CD1c-positive myeloid dendritic cell (primary cell): ENCODE results near the gene C4A.
"Not testable (repeated sequence)": the region's sequence is repeated elsewhere in the genome, so short reads cannot be mapped to it uniquely, and the experiment has no call there.

Experiments
- DNase-seq: peaks from one replicate; pipeline ENCODE4 v3.0.0-alpha.2; 2016; ENCODE audit errors: extremely low spot score

The C4A gene

DNA sequence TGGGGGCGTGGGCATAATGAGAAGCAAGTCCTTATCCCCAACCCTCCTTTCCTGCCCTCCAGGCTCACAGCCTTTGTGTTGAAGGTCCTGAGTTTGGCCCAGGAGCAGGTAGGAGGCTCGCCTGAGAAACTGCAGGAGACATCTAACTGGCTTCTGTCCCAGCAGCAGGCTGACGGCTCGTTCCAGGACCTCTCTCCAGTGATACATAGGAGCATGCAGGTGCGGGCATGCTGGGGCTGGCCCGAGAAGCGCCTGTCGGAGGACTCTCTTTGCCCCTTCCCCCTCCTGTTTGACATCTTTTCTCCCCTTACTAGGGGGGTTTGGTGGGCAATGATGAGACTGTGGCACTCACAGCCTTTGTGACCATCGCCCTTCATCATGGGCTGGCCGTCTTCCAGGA, 46.8 kb downstream of the C4A start:
- not testable (repeated sequence) for DNase-seq

DNA sequence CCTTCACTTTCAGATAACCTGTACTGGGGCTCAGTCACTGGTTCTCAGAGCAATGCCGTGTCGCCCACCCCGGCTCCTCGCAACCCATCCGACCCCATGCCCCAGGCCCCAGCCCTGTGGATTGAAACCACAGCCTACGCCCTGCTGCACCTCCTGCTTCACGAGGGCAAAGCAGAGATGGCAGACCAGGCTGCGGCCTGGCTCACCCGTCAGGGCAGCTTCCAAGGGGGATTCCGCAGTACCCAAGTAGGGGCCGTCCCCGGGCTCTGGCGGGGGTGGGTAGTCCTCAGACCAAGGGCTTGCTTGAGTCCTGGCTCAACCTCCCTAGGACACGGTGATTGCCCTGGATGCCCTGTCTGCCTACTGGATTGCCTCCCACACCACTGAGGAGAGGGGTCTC, 47.7 kb downstream of the C4A start:
- DNase-seq, result not testable (repeated sequence)

DNA sequence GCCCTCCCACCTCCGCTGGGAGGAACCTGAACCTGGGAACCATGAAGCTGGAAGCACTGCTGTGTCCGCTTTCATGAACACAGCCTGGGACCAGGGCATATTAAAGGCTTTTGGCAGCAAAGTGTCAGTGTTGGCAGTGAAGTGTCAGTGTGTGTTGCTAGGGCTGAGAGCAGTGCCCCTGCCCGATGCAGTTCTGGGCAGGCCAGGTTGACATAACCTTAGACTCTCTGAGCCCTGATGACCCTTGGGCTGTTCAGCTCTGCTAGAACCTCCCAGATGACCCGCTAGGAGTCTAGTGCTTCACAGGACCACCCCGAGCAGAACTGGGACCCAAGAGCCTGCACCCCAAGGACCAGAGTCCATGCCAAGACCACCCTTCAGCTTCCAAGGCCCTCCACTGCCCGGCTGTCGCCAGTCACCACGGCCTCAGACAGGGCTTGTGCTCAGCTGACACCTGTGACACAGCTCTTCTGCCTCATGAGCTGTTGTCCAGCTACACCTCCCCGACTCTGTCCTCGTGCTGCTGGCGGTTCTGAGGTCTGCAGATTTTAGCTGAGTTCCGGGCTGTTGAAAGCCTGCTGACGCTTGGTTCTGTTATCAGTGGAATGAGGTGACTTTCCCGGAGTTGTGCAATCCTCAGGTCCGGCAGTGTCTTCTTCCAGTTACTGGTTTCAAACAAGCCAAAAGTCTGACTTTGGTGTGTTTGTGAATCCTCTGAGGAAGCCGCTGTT, 53.6 kb downstream of the C4A start:
- DNase-seq, result not testable (repeated sequence)

DNA sequence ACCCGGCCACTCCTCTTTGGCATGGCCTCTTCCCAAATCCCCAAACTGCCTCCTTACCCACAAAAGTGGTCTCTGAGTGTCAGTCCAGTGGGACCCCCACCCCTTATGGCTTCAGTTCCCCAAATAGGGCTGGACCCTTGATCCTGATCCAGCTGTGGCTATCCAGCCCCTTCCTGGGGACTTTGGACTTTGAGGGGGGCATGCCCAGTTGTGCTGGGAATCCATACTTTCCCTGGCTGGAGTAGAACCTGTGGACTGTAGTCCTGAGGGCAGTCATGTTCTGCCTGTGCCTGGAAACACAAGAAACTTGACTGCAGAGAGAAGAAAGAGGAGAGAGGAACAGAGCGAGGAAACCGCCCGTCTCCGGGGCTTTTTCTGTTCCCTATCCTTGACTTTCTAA, 55.3 kb downstream of the C4A start:
- DNase-seq, result not testable (repeated sequence)

DNA sequence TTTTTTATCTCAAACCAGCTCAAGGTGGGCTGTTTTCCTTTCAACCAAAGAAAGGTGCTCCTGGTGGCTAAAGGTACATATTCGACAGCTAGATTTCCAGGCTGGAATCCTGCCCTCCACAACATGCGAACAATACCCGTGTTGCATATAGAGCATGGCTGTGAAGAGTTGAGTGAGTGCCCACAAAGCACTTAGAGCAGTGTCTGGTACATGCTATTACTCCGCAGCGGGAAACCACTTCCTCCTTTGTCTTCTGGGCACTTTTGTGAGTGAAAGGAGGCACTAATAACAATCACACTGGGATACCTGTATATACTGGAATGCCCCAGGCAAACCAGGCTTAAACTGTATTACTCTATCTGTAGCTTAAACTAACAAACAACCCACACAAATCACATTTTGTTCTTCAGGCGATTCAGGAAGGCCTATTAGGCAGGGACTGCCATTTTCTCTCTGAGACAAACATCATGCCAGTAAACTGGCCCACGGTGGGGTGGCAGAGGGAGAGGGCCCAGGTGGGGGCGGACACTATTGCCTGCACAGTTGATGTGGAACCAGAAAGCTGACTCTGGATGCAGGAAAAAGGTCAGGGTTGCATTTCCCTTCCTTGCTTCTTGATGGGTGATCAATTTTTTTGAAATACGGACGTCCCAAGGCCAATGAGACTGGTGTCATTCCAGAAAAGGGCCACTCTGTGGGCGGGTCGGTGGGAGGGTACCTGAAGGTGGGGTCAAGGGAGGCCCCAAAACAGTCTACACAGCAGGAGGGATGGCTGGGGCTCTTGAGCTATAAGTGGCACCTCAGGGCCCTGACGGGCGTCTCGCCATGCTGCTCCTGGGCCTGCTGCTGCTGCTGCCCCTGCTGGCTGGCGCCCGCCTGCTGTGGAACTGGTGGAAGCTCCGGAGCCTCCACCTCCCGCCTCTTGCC, 56.0 kb downstream of the C4A start, which contains the start of gene CYP21A2:
Gene CYP21A2, plus strand, starts transcription at position 818 of the 927 bp plus-strand sequence. Its CDS starts 8 bp downstream, at position 826.
- DNase-seq, result not testable (repeated sequence)

DNA sequence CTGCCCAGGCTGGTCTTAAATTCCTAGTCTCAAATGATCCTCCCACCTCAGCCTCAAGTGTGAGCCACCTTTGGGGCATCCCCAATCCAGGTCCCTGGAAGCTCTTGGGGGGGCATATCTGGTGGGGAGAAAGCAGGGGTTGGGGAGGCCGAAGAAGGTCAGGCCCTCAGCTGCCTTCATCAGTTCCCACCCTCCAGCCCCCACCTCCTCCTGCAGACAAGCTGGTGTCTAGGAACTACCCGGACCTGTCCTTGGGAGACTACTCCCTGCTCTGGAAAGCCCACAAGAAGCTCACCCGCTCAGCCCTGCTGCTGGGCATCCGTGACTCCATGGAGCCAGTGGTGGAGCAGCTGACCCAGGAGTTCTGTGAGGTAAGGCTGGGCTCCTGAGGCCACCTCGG, 57.0 kb downstream of the C4A start:
- DNase-seq, result not testable (repeated sequence)

DNA sequence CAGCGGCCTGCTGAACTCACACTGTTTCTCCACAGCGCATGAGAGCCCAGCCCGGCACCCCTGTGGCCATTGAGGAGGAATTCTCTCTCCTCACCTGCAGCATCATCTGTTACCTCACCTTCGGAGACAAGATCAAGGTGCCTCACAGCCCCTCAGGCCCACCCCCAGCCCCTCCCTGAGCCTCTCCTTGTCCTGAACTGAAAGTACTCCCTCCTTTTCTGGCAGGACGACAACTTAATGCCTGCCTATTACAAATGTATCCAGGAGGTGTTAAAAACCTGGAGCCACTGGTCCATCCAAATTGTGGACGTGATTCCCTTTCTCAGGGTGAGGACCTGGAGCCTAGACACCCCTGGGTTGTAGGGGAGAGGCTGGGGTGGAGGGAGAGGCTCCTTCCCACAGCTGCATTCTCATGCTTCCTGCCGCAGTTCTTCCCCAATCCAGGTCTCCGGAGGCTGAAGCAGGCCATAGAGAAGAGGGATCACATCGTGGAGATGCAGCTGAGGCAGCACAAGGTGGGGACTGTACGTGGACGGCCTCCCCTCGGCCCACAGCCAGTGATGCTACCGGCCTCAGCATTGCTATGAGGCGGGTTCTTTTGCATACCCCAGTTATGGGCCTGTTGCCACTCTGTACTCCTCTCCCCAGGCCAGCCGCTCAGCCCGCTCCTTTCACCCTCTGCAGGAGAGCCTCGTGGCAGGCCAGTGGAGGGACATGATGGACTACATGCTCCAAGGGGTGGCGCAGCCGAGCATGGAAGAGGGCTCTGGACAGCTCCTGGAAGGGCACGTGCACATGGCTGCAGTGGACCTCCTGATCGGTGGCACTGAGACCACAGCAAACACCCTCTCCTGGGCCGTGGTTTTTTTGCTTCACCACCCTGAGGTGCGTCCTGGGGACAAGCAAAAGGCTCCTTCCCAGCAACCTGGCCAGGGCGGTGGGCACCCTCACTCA, 57.7 kb downstream of the C4A start:
- DNase-seq, result not testable (repeated sequence)

DNA sequence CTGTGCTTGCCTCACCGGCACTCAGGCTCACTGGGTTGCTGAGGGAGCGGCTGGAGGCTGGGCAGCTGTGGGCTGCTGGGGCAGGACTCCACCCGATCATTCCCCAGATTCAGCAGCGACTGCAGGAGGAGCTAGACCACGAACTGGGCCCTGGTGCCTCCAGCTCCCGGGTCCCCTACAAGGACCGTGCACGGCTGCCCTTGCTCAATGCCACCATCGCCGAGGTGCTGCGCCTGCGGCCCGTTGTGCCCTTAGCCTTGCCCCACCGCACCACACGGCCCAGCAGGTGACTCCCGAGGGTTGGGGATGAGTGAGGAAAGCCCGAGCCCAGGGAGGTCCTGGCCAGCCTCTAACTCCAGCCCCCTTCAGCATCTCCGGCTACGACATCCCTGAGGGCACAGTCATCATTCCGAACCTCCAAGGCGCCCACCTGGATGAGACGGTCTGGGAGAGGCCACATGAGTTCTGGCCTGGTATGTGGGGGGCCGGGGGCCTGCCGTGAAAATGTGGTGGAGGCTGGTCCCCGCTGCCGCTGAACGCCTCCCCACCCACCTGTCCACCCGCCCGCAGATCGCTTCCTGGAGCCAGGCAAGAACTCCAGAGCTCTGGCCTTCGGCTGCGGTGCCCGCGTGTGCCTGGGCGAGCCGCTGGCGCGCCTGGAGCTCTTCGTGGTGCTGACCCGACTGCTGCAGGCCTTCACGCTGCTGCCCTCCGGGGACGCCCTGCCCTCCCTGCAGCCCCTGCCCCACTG, 58.6 kb downstream of the C4A start:
- not testable (repeated sequence) for DNase-seq

DNA sequence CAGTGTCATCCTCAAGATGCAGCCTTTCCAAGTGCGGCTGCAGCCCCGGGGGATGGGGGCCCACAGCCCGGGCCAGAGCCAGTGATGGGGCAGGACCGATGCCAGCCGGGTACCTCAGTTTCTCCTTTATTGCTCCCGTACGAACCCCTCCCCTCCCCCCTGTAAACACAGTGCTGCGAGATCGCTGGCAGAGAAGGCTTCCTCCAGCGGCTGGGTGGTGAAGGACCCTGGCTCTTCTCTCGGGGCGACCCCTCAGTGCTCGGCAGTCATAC, 59.1 kb downstream of the C4A start:
- not testable (repeated sequence) for DNase-seq

DNA sequence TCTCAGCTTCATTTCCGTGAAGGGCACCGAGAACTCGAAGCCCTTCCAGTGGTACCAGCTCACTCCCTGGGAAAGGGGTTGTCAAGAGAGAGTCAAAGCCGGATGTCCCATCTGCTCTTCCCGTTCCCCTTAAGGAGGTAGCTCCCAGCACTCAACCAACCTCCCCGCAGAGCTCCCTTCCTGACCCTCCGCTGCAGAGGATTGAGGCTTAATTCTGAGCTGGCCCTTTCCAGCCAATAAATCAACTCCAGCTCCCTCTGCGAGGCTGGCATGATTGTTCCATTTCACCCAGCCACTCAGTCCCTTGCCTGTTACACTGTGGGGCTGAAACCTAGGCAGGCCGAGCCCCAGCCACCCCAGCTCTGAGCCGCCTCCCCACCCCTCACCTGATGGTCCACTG, 59.5 kb downstream of the C4A start:
- not testable (repeated sequence) for DNase-seq

DNA sequence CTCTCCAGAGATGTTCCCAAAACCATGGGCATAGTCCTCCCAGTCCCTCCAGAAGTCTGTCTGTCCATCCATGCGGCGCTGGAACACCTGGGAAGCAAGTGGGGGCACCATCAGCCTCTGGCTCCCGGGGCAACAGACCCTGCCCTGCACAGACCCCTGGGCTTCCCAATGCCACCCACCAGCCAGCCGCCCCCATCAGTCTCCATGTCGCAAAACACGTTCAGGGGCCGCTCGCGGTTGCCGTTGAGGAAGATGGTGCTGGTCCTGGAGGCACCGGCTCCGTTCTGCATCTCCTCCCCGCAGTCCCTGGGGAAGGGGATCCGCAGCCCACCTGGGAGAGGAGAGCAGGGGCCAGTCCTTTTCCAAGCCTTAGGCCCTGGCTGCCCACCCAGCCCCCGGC, 60.4 kb downstream of the C4A start:
- not testable (repeated sequence) for DNase-seq

DNA sequence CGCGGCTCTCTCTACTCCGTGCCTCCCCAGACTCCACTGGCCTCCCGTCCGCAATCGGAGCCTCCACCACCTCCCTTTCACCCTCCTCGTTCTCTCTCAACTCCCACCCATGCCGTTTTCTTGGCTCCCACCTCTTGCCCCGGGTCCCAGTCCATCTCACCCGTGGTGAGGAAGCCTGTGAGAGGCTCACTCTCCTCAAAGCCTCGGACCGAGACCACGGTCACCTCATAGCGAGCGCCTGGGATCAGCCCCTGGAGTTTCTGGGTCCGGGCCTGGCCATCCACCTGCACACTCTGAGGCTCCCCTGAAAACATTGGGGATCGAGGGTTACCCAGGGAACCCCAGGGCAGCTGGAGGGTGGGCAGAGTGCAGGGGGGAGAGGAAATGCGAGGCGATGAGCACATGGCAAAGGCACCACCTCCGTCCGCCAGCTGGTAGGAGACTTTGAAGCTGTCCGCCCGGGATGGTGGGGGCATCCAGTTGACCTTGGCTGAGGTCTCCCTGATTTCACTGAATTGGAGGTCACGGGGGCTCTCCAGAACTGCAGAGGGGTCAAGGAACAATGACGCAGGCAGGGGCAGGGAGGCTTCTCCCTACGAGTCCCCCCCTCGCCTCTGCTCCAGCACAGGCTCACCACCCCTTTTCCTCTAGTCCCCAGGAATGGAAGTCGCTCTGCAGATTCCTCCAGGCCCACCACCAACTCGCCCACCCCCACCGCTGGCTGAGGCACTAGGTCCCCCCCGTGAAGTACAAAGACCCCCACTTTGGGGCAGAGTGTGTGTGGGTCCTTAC, 61.9 kb downstream of the C4A start:
- DNase-seq, result not testable (repeated sequence)

DNA sequence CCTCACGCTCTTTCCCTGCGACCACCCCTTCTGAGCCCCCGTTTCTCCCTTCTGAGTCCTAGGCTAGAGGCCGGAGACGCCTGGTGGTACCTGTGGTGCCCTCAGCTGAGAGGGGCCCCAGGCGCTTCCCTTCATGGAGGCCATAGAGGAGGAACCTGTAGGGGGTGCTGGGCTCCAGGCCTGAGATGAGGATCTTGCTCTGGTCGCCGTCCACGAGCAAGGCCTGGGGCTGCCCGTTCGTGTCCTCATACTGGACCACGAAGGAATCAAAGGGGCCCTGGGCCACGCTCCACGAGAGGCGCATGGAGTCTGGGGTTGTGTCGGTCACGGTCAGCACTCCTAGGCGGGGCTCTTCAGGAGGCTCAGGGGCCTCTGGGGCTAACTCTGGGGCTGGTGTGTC, 63.1 kb downstream of the C4A start:
- DNase-seq, result not testable (repeated sequence)

DNA sequence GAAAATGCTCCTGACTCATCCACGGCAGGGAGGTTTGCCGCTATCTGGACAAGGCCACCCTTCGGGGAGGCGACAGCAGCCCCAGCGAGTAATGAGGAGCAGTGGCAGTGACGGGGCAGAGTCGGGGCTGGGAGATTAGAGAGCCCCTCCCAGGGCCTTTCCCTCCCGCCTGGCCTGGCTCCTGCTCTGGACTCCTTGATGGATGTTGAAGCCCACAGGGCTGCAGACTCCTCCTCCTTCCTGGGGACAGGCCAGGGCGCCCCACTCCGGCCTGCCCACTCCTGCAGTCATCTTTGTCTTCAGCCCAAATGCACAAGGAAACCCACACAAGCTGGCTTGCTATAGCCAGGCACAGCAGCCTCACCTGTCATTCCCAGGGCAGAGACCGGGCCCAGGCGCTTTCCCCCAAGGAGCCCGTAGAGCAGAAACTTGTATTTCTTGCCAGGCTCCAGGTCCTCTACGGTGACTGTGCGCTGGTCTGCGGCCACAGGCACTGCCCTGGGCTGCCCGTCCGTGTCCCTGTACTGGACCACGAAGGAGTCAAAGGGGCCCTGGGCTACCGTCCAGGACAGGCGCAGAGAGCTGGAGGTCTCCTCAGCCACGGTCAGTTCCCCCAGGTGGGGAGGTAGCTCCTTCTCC, 64.1 kb downstream of the C4A start:
- no peak for DNase-seq

DNA sequence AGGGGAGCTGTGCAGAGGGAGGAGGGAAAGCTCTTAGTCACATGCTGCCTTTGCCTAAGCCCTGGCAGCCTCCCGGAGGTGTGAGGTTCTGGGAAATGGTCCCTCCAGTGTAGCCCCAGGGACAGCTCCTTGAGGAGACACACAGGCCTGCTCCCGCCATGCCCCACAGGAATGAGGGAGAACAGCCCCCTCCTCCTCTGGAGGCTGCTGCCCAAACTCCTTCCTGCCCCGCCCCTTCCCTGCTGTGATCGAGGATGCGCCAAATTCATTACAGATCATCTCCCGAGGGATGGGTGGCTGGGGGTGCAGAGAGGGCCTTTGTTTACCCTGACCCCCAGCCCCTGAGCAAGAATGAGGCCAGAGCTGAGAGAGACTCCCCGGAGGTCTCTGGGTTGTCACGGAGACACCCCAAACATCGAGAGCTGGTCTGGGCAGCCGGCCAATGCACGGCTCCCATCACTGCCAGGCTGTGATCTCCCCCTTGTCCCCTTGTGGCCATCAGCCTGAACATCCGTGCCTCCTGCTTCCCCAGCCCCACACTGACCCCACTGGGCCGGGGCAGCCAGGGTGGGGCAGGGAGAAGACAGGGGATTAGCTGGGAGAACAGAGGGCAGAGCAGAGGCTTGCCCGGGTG, 64.7 kb downstream of the C4A start:
- no peak for DNase-seq

DNA sequence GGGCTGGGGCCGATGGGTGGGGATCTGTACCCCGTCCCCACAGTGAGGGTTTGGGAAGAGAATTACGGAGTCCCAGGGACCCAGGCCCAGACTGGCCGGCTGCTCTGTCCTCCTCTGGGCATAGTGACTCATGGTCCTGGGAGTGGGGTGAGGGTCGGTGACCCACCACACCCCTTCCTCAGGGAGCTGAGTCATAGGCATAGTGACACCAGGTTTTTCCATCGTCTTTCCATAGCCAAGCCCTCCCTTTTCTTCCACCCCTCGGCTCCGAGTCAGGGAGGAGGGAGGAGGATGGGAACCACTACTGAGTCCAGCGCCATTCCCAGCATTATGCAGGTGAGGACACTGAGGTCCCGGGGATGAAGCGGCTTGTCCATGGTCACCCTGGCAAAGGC, 65.2 kb downstream of the C4A start:
- no peak for DNase-seq

DNA sequence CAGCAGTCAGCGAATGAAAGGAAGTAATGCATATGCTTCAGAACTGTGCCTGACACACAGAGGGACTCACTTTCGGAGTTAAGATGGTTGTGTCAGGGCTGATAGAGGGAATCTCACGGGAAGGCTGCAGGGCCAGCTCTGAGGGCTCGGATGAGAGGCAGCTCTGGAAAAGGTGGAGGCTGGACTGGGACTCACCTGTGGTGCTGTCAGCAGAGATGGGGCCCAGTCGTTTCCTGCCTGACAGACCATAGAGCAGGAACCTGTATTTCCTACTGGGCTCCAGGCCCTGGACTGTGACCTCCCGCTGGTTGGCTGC, 65.6 kb downstream of the C4A start:
- no peak for DNase-seq

DNA sequence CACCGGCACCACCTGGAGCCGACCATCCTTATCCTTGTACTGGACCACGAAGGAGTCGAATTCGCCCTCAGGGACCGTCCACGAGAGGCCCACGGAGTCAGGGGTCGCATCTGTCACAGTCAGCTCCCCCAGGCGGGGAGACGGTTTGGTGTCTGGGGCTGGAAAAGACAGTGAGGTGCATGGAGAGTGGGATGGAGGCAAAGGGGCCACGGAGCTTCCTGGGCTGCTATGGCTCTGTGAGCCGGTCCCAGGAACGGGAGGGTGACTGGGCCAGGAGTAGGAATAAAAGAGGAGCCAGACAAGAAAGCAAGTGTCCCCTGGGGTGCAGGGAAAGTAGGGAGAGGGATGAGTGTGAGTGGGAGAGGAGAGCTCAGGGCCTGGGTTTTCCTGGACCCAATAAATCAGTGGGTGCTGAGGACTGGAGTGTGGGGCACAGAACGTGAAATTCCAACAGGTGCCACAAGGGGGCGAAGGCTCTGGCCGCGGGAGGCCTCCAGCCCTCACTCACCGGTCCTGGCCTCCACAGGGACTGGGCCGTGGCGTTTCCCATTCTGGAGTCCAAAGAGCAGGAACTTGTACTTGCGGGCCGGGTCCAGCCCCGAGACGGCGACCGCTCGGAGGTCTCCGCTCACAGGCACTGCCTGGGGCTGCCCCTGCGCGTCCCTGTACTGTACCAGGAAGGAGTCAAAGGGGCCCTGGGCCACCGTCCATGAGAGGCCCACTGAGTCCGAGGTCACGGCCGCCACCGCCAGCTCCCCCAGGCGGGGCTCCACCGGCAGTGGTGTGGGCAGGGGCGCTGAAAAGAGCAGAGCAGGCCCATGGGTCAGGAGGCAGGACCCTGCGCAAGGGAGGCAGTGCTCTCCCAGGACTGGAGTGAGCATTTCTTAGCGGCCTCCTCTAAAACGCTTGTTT, 66.3 kb downstream of the C4A start:
- peak; percentile 60 for DNase-seq
